HEK293T (cell line): ENCODE data around the gene COG2.

Experiments
- ARNT ChIP-seq: fragments of 450-650 bp; IDR thresholded peaks from 2 replicates; pipeline ENCODE4 v1.6.1; 2017; ENCODE audit warnings: mild to moderate bottlenecking
- BHLHE40 ChIP-seq: fragments of 450-650 bp; IDR thresholded peaks from 2 replicates; pipeline ENCODE4 v1.6.1; 2016; ENCODE audit warnings: mild to moderate bottlenecking, moderate library complexity, borderline replicate concordance
- CTBP1 ChIP-seq: fragments of 450-650 bp; IDR thresholded peaks from 2 replicates; pipeline ENCODE4 v1.6.1; 2016; ENCODE audit warnings: borderline replicate concordance
- ELF4 ChIP-seq: fragments of 450-650 bp; IDR thresholded peaks from 2 replicates; pipeline ENCODE4 v1.6.1; 2017; ENCODE audit warnings: antibody characterized with exemption
- FOXA1 ChIP-seq: fragments of 450-650 bp; IDR thresholded peaks from 2 replicates; pipeline ENCODE4 v1.6.1; 2016; ENCODE audit warnings: mild to moderate bottlenecking
- FOXK2 ChIP-seq: fragments of 450-650 bp; IDR thresholded peaks from 2 replicates; pipeline ENCODE4 v1.6.1; 2016; ENCODE audit warnings: mild to moderate bottlenecking
- FOXM1 ChIP-seq: fragments of 450-650 bp; IDR thresholded peaks from 2 replicates; pipeline ENCODE4 v1.6.1; 2017; ENCODE audit warnings: mild to moderate bottlenecking, borderline replicate concordance
- HDGF ChIP-seq: fragments of 450-650 bp; IDR thresholded peaks from 2 replicates; pipeline ENCODE4 v1.6.1; 2017; ENCODE audit warnings: antibody characterized with exemption, borderline replicate concordance
- NFRKB ChIP-seq: fragments of 450-650 bp; IDR thresholded peaks from 2 replicates; pipeline ENCODE4 v1.6.1; 2016; ENCODE audit warnings: mild to moderate bottlenecking, moderate library complexity
- PKNOX1 ChIP-seq: fragments of 450-650 bp; IDR thresholded peaks from 2 replicates; pipeline ENCODE4 v1.6.1; 2016
- SP1 ChIP-seq: fragments of 450-650 bp; IDR thresholded peaks from 2 replicates; pipeline ENCODE4 v1.6.1; 2017
- SUZ12 ChIP-seq: fragments of 450-650 bp; IDR thresholded peaks from 2 replicates; pipeline ENCODE4 v1.6.1; 2016; ENCODE audit warnings: mild to moderate bottlenecking
- TARDBP ChIP-seq: fragments of 450-650 bp; IDR thresholded peaks from 2 replicates; pipeline ENCODE4 v1.6.1; 2016
- ZNF384 ChIP-seq: fragments of 450-650 bp; IDR thresholded peaks from 2 replicates; pipeline ENCODE4 v1.6.1; 2016

GRCh38 chr1:230706020-230706699 is 63.9 kb downstream of the COG2 start:
- TF ChIP-seq SP1 (no peak), FOXK2 (no peak), ELF4 (no peak), BHLHE40 (no peak), TARDBP (no peak), FOXM1 (no peak), ZNF384 (no peak), ARNT (no peak), NFRKB (no peak), PKNOX1 (no peak), HDGF (no peak), CTBP1 (no peak), FOXA1 (no peak), SUZ12 (no peak)
